SK-N-SH treated with all-trans-retinoic acid at 6 μM for 48 hours (cell line): ENCODE measurements around the gene GPER1.

Experiments used
- CSDC2 ChIP-seq: fragments of 250-450 bp; sonication (Bioruptor Pico); IDR thresholded peaks from 2 replicates; pipeline ENCODE4 v1.5.0; 2020; ENCODE audit warnings: mild to moderate bottlenecking, moderate library complexity
- ESRRG ChIP-seq: fragments of 250-450 bp; sonication (Bioruptor Pico); IDR thresholded peaks from 2 replicates; pipeline ENCODE4 v1.6.1; 2021; ENCODE audit warnings: mild to moderate bottlenecking
- GLIS3 ChIP-seq: fragments of 250-450 bp; sonication (Bioruptor Pico); IDR thresholded peaks from 2 replicates; pipeline ENCODE4 v1.5.0; 2020; ENCODE audit warnings: mild to moderate bottlenecking, moderate library complexity
- ISL1 ChIP-seq: fragments of 250-450 bp; sonication (Bioruptor Pico); IDR thresholded peaks from 2 replicates; pipeline ENCODE4 v2.1.2; 2022; ENCODE audit warnings: mild to moderate bottlenecking, moderate library complexity
- OSR1 ChIP-seq: fragments of 250-450 bp; sonication (Bioruptor Pico); IDR thresholded peaks from 2 replicates; pipeline ENCODE4 v1.8.0; 2022; ENCODE audit warnings: moderate library complexity, mild to moderate bottlenecking, inconsistent platforms
- ZFP3 ChIP-seq: fragments of 250-450 bp; sonication (Bioruptor Pico); IDR thresholded peaks from 2 replicates; pipeline ENCODE4 v1.5.0; 2020; ENCODE audit warnings: mild to moderate bottlenecking, moderate library complexity
- ZFP30 ChIP-seq: fragments of 450-650 bp; formaldehyde crosslinking; IDR thresholded peaks from 2 replicates; pipeline ENCODE4 v1.5.0; 2022; ENCODE audit warnings: mild to moderate bottlenecking, moderate library complexity
- ZNF70 ChIP-seq: fragments of 450-650 bp; formaldehyde crosslinking; IDR thresholded peaks from 2 replicates; pipeline ENCODE4 v1.5.0; 2020; ENCODE audit warnings: mild to moderate bottlenecking, moderate library complexity
- TF ChIP-seq, protein P1 (sequence below): fragments of 250-450 bp; sonication (Bioruptor Pico); IDR thresholded peaks from 2 replicates; pipeline ENCODE4 v1.5.1; 2020; ENCODE audit warnings: low read depth, mild to moderate bottlenecking, moderate library complexity
- TF ChIP-seq, protein P2 (sequence below): fragments of 250-450 bp; sonication (Bioruptor Pico); IDR thresholded peaks from 2 replicates; pipeline ENCODE4 v1.8.0; 2020; ENCODE audit warnings: mild to moderate bottlenecking, moderate library complexity, borderline replicate concordance
- TF ChIP-seq, protein P3 (sequence below): fragments of 250-450 bp; sonication (Bioruptor Pico); IDR thresholded peaks from 2 replicates; pipeline ENCODE4 v1.8.0; 2021; ENCODE audit warnings: low read depth, mild to moderate bottlenecking, moderate library complexity, borderline replicate concordance

DNA sequence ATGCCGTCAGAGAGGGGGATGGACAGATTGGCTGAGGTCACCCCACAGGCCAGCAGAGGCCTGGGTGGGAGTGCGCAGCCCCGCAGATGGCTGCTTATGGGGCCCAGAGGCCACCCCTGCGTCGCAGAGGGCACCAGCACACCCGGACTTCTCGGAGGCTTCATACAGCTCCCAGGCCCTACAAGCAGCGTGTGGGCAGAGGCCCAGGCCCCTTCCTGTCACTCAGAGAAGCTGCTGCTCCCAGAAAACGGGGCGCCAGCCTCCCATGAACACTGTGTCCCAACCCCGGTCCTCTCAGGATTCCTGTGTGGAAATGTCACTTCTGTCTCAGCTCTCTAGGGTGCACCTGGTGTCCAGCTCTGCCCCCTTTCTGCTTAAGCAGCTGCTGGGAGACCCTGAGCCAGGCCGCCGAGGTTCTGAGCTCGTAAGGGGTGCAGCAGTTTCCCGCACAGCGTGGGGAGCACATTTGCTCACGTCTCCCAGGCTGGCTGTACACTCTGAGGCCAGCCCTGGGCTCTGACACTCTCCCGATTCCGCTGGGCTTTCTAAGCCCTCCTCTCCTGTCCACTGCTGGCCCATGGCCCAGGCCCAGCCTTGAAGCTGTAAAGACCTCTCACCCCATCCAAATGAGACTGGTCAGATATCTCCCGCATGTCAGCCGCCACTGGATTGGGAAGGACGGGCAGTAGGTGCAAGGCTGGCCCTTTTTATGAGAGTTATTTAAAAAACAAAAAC is 36.8 kb upstream of the GPER1 start:
- TF ChIP-seq OSR1 (CRISPR knock-in tag) (no peak), ZFP3 (no peak), ZFP30 (CRISPR knock-in tag) (no peak), ISL1 (CRISPR knock-in tag) (no peak), CSDC2 (CRISPR knock-in tag) (no peak), ZNF70 (no peak), ESRRG (CRISPR knock-in tag) (no peak), GLIS3 (no peak)
- TF ChIP-seq, protein P1, sequence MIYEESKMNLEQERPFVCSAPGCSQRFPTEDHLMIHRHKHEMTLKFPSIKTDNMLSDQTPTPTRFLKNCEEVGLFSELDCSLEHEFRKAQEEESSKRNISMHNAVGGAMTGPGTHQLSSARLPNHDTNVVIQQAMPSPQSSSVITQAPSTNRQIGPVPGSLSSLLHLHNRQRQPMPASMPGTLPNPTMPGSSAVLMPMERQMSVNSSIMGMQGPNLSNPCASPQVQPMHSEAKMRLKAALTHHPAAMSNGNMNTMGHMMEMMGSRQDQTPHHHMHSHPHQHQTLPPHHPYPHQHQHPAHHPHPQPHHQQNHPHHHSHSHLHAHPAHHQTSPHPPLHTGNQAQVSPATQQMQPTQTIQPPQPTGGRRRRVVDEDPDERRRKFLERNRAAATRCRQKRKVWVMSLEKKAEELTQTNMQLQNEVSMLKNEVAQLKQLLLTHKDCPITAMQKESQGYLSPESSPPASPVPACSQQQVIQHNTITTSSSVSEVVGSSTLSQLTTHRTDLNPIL (CRISPR knock-in tag), result no peak
- TF ChIP-seq, protein P2, sequence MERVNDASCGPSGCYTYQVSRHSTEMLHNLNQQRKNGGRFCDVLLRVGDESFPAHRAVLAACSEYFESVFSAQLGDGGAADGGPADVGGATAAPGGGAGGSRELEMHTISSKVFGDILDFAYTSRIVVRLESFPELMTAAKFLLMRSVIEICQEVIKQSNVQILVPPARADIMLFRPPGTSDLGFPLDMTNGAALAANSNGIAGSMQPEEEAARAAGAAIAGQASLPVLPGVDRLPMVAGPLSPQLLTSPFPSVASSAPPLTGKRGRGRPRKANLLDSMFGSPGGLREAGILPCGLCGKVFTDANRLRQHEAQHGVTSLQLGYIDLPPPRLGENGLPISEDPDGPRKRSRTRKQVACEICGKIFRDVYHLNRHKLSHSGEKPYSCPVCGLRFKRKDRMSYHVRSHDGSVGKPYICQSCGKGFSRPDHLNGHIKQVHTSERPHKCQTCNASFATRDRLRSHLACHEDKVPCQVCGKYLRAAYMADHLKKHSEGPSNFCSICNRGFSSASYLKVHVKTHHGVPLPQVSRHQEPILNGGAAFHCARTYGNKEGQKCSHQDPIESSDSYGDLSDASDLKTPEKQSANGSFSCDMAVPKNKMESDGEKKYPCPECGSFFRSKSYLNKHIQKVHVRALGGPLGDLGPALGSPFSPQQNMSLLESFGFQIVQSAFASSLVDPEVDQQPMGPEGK (CRISPR knock-in tag), result no peak
- TF ChIP-seq, protein P3, sequence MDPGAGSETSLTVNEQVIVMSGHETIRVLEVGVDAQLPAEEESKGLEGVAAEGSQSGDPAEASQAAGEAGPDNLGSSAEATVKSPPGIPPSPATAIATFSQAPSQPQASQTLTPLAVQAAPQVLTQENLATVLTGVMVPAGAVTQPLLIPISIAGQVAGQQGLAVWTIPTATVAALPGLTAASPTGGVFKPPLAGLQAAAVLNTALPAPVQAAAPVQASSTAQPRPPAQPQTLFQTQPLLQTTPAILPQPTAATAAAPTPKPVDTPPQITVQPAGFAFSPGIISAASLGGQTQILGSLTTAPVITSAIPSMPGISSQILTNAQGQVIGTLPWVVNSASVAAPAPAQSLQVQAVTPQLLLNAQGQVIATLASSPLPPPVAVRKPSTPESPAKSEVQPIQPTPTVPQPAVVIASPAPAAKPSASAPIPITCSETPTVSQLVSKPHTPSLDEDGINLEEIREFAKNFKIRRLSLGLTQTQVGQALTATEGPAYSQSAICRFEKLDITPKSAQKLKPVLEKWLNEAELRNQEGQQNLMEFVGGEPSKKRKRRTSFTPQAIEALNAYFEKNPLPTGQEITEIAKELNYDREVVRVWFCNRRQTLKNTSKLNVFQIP (CRISPR knock-in tag), result no peak
